OCI-LY1 (cell line): ENCODE measurements around the gene HTR5A.

ENCODE experiments used
- CTCF ChIP-seq: fragments of 200-600 bp; sonication (generic), shearing (Covaris generic); IDR thresholded peaks from 2 replicates; pipeline ENCODE4 v1.5.1; 2017; ENCODE audit warnings: mild to moderate bottlenecking, antibody characterized with exemption, low read length, moderate library complexity, mixed read lengths
- EZH2 ChIP-seq: fragments of 200-600 bp; sonication (generic), shearing (Covaris generic); IDR thresholded peaks from 2 replicates; pipeline ENCODE4 v1.8.0; 2017; ENCODE audit warnings: borderline replicate concordance, mixed run types, mild to moderate bottlenecking, antibody characterized with exemption, low read length, moderate library complexity, mixed read lengths

GRCh38 chr7:155115288-155115687 lies 45.2 kb downstream of the HTR5A start:
- TF ChIP-seq CTCF: no peak
- TF ChIP-seq EZH2: no peak
